Lung (tissue), 12 donors: Measurements from ENCODE around the gene HACD1. TPM values are rescaled to one million over a fixed set of nuclear protein-coding genes. Genes with fewer than 3 reads are reported as not detected.

Source experiments
- ATAC-seq: fragments of 200-7000 bp; cut with Tn5 transposase; one replicate; pipeline ENCODE4 v1.9.1; 2020; ENCODE audit warnings: moderate number of reproducible peaks; ENCODE audit not compliant: insufficient read depth, low FRiP score
- DNase-seq, 3 donors: peaks; one replicate each; pipeline ENCODE4 v3.0.0-alpha.2; 2013 to 2017
- H3K27ac ChIP-seq, 2 donors: one replicate each; pipeline ENCODE4 v1.5.1; 2013; ENCODE audit warnings: mild to moderate bottlenecking in 2 of 2, moderate library complexity in 2 of 2, control low read depth in 1 of 2, inconsistent platforms in 1 of 2, low read depth in 1 of 2, low read length in 1 of 2
- H3K27me3 ChIP-seq, 3 donors: one replicate each; pipeline ENCODE4 v1.5.1; 2013; ENCODE audit warnings: low read length in 2 of 3; ENCODE audit not compliant: control insufficient read depth in 3 of 3, insufficient read depth in 3 of 3
- H3K36me3 ChIP-seq, 4 donors: one replicate each; pipeline ENCODE4 v1.5.1; 2013; ENCODE audit warnings: low read length in 4 of 4, mild to moderate bottlenecking in 1 of 4, moderate library complexity in 1 of 4; ENCODE audit not compliant: control insufficient read depth in 4 of 4, insufficient read depth in 4 of 4
- H3K4me1 ChIP-seq, 5 donors: one replicate each; pipeline ENCODE4 v1.5.1; 2013; ENCODE audit warnings: low read length in 5 of 5, mild to moderate bottlenecking in 2 of 5, moderate library complexity in 1 of 5; ENCODE audit not compliant: control insufficient read depth in 5 of 5, insufficient read depth in 5 of 5
- H3K4me3 ChIP-seq: one replicate; pipeline ENCODE4 v1.5.1; 2013; ENCODE audit warnings: mild to moderate bottlenecking, control low read depth, moderate library complexity
- H3K9ac ChIP-seq, 2 donors: one replicate each; pipeline ENCODE4 v1.5.1; 2013; ENCODE audit warnings: low read length in 2 of 2, control low read depth in 1 of 2; ENCODE audit not compliant: insufficient read depth in 1 of 2
- H3K9me3 ChIP-seq, 4 donors: one replicate each; pipeline ENCODE4 v1.5.1; 2013; ENCODE audit warnings: low read length in 3 of 4, mild to moderate bottlenecking in 1 of 4, moderate library complexity in 1 of 4; ENCODE audit not compliant: control insufficient read depth in 4 of 4, insufficient read depth in 3 of 4
- WGBS, 2 donors: extraction: QIAGEN DNeasy Blood & Tissue Kit; methylation state at CpG; one replicate each; pipeline ENCODE4 v1.1.7; 2013; 5-methylcytosine and 5-hydroxymethylcytosine counted together
- polyA plus RNA-seq, 2 donors: library from polyadenylated mRNA; stranded (reverse); fragments of 200-250 nt; gene quantifications; one replicate each; pipeline ENCODE4 v1.2.1, GENCODE V29; 2013
- total RNA-seq, 2 donors: library from RNA; depleted of rRNA in 1 of 2; stranded (reverse); fragments of >200 nt in 1 of 2; gene quantifications; one replicate each; pipeline ENCODE4 v1.2.1, GENCODE V29; 2014 to 2021
- TF ChIP-seq, protein P1 (sequence below): IDR thresholded peaks from 2 replicates; pipeline ENCODE4 v1.5.1; 2012; ENCODE audit warnings: mild to moderate bottlenecking; ENCODE audit errors: control extremely low read depth, extremely low read depth
- donor health status: control.
- donor health status: control.
- donor health status: Bipolar disorder and iron deficiency.
- donor health status: healthy.
- donor health status: DM: yes; HTN: yes; CAD: no.

The HACD1 gene
- total and polyA plus RNA-seq, 4 donors = 11.5 to 49.2 (median 24.3) TPM

DNA sequence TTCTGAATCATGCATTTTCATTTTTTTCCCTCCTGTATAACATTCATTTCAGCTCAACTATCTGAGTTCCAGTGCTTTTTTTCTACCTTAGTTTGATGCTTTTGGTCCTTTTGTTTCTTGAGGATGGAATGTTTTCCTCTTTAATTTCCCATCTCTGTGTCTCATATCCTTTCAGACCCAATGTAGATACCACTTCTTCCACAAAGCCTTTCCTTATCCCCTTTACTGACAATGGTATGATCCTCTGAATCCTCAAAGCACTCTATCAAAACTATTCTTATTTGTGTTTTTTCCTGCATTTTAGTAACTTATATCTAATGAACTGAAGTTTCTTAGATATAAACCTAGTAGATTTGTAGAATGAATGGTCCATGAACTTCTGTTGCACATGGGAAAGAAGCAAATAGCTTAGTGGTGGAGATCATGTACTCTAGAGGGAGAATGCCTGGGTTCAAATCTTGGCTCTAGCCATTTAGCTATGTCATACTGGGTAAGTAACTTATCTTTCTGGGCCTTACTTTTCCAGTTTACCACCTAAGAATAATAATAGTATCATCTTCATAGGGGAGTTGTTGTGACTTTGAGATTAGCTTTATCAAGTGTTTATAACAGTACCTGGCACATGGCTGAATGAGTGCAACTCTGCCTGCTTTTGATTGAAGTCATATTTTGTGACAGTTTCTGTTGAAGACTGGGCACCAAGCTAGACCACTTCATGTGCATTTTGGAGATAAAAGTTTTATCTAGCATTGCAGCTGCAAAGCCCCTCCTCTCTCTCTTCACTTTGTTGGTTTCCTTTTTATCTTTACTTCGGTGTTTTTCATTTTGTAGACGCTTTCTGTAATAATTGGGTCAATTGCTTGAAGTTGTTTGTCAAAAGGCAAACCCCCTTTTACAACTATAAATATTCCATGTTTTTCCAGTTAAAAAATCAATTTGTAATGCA is 45.3 kb upstream of the HACD1 start:
- Histone ChIP-seq H3K4me3 (no peak overlapping the region), H3K9me3 (no peaks in the 10 kb centered on the region), H3K27ac (no peak overlapping the region), H3K4me1 (peaks cover 0 to 11% (median 2%) of the 10 kb centered on the region in 5 donors), H3K27me3 (no peaks in the 10 kb centered on the region), H3K36me3 (peaks cover 2 to 14% (median 4%) of the 10 kb centered on the region in 4 donors), H3K9ac (no peak overlapping the region)
- no peak for ATAC-seq
- no peak for DNase-seq
- 25 to 44% methylated on average over 2 of the region's 2 CpGs for WGBS, 2 donors
- TF ChIP-seq, protein P1, sequence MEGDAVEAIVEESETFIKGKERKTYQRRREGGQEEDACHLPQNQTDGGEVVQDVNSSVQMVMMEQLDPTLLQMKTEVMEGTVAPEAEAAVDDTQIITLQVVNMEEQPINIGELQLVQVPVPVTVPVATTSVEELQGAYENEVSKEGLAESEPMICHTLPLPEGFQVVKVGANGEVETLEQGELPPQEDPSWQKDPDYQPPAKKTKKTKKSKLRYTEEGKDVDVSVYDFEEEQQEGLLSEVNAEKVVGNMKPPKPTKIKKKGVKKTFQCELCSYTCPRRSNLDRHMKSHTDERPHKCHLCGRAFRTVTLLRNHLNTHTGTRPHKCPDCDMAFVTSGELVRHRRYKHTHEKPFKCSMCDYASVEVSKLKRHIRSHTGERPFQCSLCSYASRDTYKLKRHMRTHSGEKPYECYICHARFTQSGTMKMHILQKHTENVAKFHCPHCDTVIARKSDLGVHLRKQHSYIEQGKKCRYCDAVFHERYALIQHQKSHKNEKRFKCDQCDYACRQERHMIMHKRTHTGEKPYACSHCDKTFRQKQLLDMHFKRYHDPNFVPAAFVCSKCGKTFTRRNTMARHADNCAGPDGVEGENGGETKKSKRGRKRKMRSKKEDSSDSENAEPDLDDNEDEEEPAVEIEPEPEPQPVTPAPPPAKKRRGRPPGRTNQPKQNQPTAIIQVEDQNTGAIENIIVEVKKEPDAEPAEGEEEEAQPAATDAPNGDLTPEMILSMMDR = no peak

GRCh38 chr10:17661510-17661909 is 44.3 kb upstream of the HACD1 start:
- DNase-seq = no peak
- 90 to 91% methylated on average over 3 of the region's 3 CpGs for WGBS, 2 donors
- H3K9ac ChIP-seq = no peak overlapping the region
- TF ChIP-seq, protein P1 = no peak
- no peaks in the 10 kb centered on the region for H3K9me3 ChIP-seq
- peaks cover 2 to 11% (median 4%) of the 10 kb centered on the region in 4 donors for H3K36me3 ChIP-seq
- H3K27ac ChIP-seq = no peak overlapping the region
- H3K27me3 ChIP-seq = no peaks in the 10 kb centered on the region
- H3K4me3 ChIP-seq = no peak overlapping the region
- peaks cover 0 to 11% (median 5%) of the 10 kb centered on the region in 5 donors for H3K4me1 ChIP-seq
- ATAC-seq = no peak

GRCh38 chr10:17660921-17661320 is 43.7 kb upstream of the HACD1 start:
- Histone ChIP-seq H3K4me1 (peaks cover 0 to 10% (median 5%) of the 10 kb centered on the region in 5 donors), H3K36me3 (peaks cover 2 to 11% (median 4%) of the 10 kb centered on the region in 4 donors), H3K9ac (no peak overlapping the region), H3K4me3 (no peak overlapping the region), H3K9me3 (no peaks in the 10 kb centered on the region), H3K27ac (no peak overlapping the region), H3K27me3 (no peaks in the 10 kb centered on the region)
- TF ChIP-seq, protein P1 = no peak
- DNase-seq (no peak), ATAC-seq (no peak)
